HepG2 (cell line): ENCODE results near the gene ZBTB32. TPM values are rescaled to one million over a fixed set of nuclear protein-coding genes. Genes with fewer than 3 reads are reported as not detected.

Source experiments
- HMG20B ChIP-seq: conservative IDR thresholded peaks from 2 replicates; pipeline ENCODE4 v1.6.1; 2016; ENCODE audit warnings: missing genetic modification reagents, missing compliant biosample characterization
- HNF1A ChIP-seq, 2 experiments: sonication (generic) in 1 of 2; formaldehyde crosslinking in 1 of 2; IDR thresholded peaks; 2 replicates each; pipeline versions ENCODE4 v1.4.0 to v1.6.1; 2016 to 2020; ENCODE audit warnings: borderline replicate concordance in 1 of 2, low read depth in 1 of 2, mild to moderate bottlenecking in 1 of 2, missing genetic modification reagents in 1 of 2
- IRF1 ChIP-seq: sonication (generic); formaldehyde crosslinking; IDR thresholded peaks from 2 replicates; pipeline ENCODE4 v1.4.0; 2020; ENCODE audit warnings: low read depth, mild to moderate bottlenecking, missing genetic modification reagents
- NFYC ChIP-seq: IDR thresholded peaks from 2 replicates; pipeline ENCODE4 v1.6.1; 2016; ENCODE audit warnings: missing genetic modification reagents, missing compliant biosample characterization
- NRL ChIP-seq: sonication (generic); formaldehyde crosslinking; IDR thresholded peaks from 2 replicates; pipeline ENCODE4 v1.5.0; 2020; ENCODE audit warnings: missing genetic modification reagents, mild to moderate bottlenecking, moderate library complexity, borderline replicate concordance
- PLRG1 ChIP-seq: fragments of 450-650 bp; conservative IDR thresholded peaks from 2 replicates; pipeline ENCODE4 v1.6.1; 2016
- ZBTB33 ChIP-seq: sonication (generic); formaldehyde crosslinking; IDR thresholded peaks from 2 replicates; pipeline ENCODE4 v1.4.0; 2020; ENCODE audit warnings: missing genetic modification reagents
- ZFP62 ChIP-seq: sonication (generic); formaldehyde crosslinking; IDR thresholded peaks from 2 replicates; pipeline ENCODE4 v1.4.0; 2020; ENCODE audit warnings: missing genetic modification reagents
- ZKSCAN1 ChIP-seq: fragments of 150-350 bp; IDR thresholded peaks from 2 replicates; pipeline ENCODE4 v1.6.1; 2014; ENCODE audit warnings: low read length
- ZKSCAN8 ChIP-seq: IDR thresholded peaks from 2 replicates; pipeline ENCODE4 v1.6.1; 2016; ENCODE audit warnings: borderline replicate concordance, missing genetic modification reagents, missing compliant biosample characterization
- ZMYM4 ChIP-seq: sonication (generic); formaldehyde crosslinking; IDR thresholded peaks from 2 replicates; pipeline ENCODE4 v1.8.1; 2023; ENCODE audit warnings: mild to moderate bottlenecking, missing genetic modification reagents
- ZNF430 ChIP-seq: sonication (generic); formaldehyde crosslinking; IDR thresholded peaks from 2 replicates; pipeline ENCODE4 v1.9.0; 2021; ENCODE audit warnings: mild to moderate bottlenecking, missing genetic modification reagents
- ZNF556 ChIP-seq: sonication (generic); formaldehyde crosslinking; IDR thresholded peaks from 2 replicates; pipeline ENCODE4 v1.4.0; 2020; ENCODE audit warnings: mild to moderate bottlenecking, missing genetic modification reagents, borderline replicate concordance
- ZNF589 ChIP-seq: sonication (generic); formaldehyde crosslinking; conservative IDR thresholded peaks from 2 replicates; pipeline ENCODE4 v1.8.0; 2022; ENCODE audit warnings: mild to moderate bottlenecking, moderate library complexity, missing genetic modification reagents
- ZNF607 ChIP-seq: sonication (generic); formaldehyde crosslinking; IDR thresholded peaks from 2 replicates; pipeline ENCODE4 v1.5.1; 2020; ENCODE audit warnings: missing genetic modification reagents, mild to moderate bottlenecking, borderline replicate concordance
- ZNF891 ChIP-seq: sonication (generic); formaldehyde crosslinking; IDR thresholded peaks from 2 replicates; pipeline ENCODE4 v1.5.0; 2020; ENCODE audit warnings: mild to moderate bottlenecking, missing genetic modification reagents
- polyA plus RNA-seq, 8 experiments: library from polyadenylated mRNA; depleted of rRNA in 3 of 8; stranded (reverse) in 7 of 8; unstranded in 1 of 8; fragments of >200 nt; fragmentation: Illumina TruSeq in 4 of 8; extraction: Trizol in 4 of 8; gene quantifications; 2 replicates each; pipeline versions ENCODE4 v1.2.1 to v1.2.3, GENCODE V29; 2011 to 2016; ENCODE audit warnings: low read depth in 4 of 8, missing spikeins in 1 of 8, mixed read lengths in 1 of 8; ENCODE audit not compliant: insufficient read depth in 1 of 8
- total RNA-seq, 5 experiments: library from RNA; depleted of rRNA; stranded (reverse); fragments of >200 nt; fragmentation: Illumina TruSeq; extraction: Trizol; gene quantifications; 2 replicates each; pipeline ENCODE4 v1.2.3, GENCODE V29; 2016; ENCODE audit warnings: low read depth in 1 of 5
- TF ChIP-seq, protein P1 (sequence below), 2 experiments: sonication (generic) in 1 of 2; formaldehyde crosslinking in 1 of 2; IDR thresholded peaks; 2 replicates each; pipeline versions ENCODE4 v1.4.0 to v1.6.1; 2018 to 2020; ENCODE audit warnings: missing genetic modification reagents in 2 of 2, borderline replicate concordance in 1 of 2, low read depth in 1 of 2, mild to moderate bottlenecking in 1 of 2, missing biosample characterization in 1 of 2
- TF ChIP-seq, protein P2 (sequence below): sonication (generic); formaldehyde crosslinking; IDR thresholded peaks from 2 replicates; pipeline ENCODE4 v1.5.0; 2020; ENCODE audit warnings: missing genetic modification reagents

The ZBTB32 gene
- total and polyA plus RNA-seq, 2 of the 13 experiments (the other 11 are each of a cell fraction or from before 2014, with no cell fraction given), result not detected

DNA sequence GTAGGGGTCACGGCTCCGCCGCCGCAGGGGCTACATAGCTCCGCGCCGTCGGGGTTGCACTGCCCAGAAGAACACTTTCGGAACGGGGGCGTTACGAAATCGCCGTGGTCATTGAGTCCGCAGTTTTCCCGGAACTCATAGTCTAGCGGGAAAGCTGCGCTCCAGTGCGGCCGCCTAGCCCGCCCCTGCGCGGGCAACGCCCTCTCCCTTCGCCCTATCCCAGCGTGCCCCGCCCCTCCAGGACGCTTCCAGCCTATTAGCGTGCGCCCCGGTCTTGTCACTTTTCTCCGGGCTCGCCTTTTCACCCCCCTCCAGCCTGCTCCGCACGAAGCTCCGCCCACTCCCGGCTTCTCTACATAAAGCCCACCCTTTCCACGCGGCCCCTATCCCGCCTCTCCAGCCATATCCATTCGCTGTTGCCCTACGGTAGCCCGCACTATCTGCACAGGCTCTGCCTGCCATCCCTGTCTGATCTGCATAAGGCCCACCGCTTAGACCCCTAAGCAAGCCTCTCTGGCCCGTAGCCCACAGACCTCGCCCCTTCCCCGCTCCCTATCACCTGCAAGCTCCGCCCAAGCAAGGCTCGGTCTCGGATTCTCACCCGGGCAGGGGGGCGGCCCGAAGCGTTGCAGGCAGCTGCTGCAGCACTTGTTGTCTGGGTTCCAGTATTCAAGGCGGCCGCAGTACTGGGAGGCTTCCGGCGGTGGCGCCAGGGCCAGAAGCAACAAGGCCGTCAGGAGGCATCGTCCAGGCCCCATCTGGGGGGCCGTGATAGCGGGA lies 36.3 kb downstream of the ZBTB32 start (continued):
- TF ChIP-seq ZNF891 (CRISPR knock-in tag) (peak; percentile 90), ZNF556 (CRISPR knock-in tag) (no peak), ZNF589 (peak; percentile 10; the same call in 1 of the 2 replicates), ZKSCAN8 (CRISPR knock-in tag) (no peak; the same call in 1 of the 2 replicates), HNF1A (IDR thresholded peaks at IDR 0.05; ENCODE audit: low read depth) (no peak), HNF1A (CRISPR knock-in tag; IDR thresholded peaks at IDR 0.05; ENCODE audit: borderline replicate concordance) (no peak), NFYC (CRISPR knock-in tag) (peak; percentile 87), ZFP62 (CRISPR knock-in tag) (no peak), PLRG1 (no peak), ZBTB33 (no peak; the same call in 1 of the 2 replicates), ZNF607 (CRISPR knock-in tag) (no peak), HMG20B (CRISPR knock-in tag) (peak; percentile 42; the same call in 1 of the 2 replicates), ZKSCAN1 (no peak), ZNF430 (CRISPR knock-in tag) (peak; percentile 79; the same call in 1 of the 2 replicates), IRF1 (no peak), NRL (peak; percentile 64; the same call in 1 of the 2 replicates), ZMYM4 (CRISPR knock-in tag) (peak; percentile 63)
- TF ChIP-seq, protein P1, sequence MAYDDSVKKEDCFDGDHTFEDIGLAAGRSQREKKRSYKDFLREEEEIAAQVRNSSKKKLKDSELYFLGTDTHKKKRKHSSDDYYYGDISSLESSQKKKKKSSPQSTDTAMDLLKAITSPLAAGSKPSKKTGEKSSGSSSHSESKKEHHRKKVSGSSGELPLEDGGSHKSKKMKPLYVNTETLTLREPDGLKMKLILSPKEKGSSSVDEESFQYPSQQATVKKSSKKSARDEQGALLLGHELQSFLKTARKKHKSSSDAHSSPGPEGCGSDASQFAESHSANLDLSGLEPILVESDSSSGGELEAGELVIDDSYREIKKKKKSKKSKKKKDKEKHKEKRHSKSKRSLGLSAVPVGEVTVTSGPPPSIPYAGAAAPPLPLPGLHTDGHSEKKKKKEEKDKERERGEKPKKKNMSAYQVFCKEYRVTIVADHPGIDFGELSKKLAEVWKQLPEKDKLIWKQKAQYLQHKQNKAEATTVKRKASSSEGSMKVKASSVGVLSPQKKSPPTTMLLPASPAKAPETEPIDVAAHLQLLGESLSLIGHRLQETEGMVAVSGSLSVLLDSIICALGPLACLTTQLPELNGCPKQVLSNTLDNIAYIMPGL (CRISPR knock-in tag; IDR thresholded peaks at IDR 0.05; ENCODE audit: borderline replicate concordance in 1 of 2, low read depth in 1 of 2), result peak; percentile 20 to 67; a peak in 3 of 4 replicates
- TF ChIP-seq, protein P2, sequence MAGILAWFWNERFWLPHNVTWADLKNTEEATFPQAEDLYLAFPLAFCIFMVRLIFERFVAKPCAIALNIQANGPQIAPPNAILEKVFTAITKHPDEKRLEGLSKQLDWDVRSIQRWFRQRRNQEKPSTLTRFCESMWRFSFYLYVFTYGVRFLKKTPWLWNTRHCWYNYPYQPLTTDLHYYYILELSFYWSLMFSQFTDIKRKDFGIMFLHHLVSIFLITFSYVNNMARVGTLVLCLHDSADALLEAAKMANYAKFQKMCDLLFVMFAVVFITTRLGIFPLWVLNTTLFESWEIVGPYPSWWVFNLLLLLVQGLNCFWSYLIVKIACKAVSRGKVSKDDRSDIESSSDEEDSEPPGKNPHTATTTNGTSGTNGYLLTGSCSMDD, result no peak
